Measurements from ENCODE around the gene FRMD4A.

The FRMD4A gene

GRCh38 chr10:13696071-13696470 lies 634.7 kb downstream of the FRMD4A start:
- intact Hi-C loops (cut with micrococcal nuclease) = no loop called here
- no peak overlapping the region for H3K4me3 Mint-ChIP-seq
- H3K9me3 Mint-ChIP-seq = no peaks in the 10 kb centered on the region
- peaks cover 1% of the 10 kb centered on the region for H3K4me1 Mint-ChIP-seq (ENCODE audit: low read depth)
- H3K27me3 Mint-ChIP-seq = peaks cover 8% of the 10 kb centered on the region
- H3K27ac Mint-ChIP-seq = no peak overlapping the region
- peaks cover 96% of the 10 kb centered on the region for H3K36me3 Mint-ChIP-seq (ENCODE audit: low read depth)

- no peak overlapping the region for H3K27ac Mint-ChIP-seq
- no peaks in the 10 kb centered on the region for H3K9me3 Mint-ChIP-seq
- H3K27me3 Mint-ChIP-seq = peaks cover 8% of the 10 kb centered on the region
- no peaks in the 10 kb centered on the region for H3K4me1 Mint-ChIP-seq (ENCODE audit: low read depth)
- intact Hi-C loops (cut with micrococcal nuclease) = no loop called here
- no peak overlapping the region for H3K4me3 Mint-ChIP-seq
- peaks cover 96% of the 10 kb centered on the region for H3K36me3 Mint-ChIP-seq (ENCODE audit: low read depth)
These were observed 635.1 kb downstream of the FRMD4A start for GRCh38 chr10:13695588-13695987.

- Mint-ChIP-seq H3K4me3 (no peak overlapping the region), H3K9me3 (no peaks in the 10 kb centered on the region), H3K36me3 (ENCODE audit: low read depth) (peaks cover 95% of the 10 kb centered on the region), H3K27ac (no peak overlapping the region), H3K4me1 (ENCODE audit: low read depth) (no peaks in the 10 kb centered on the region), H3K27me3 (peaks cover 4% of the 10 kb centered on the region)
- intact Hi-C loops (cut with micrococcal nuclease) = no loop called here
These were observed 636.7 kb downstream of the FRMD4A start for GRCh38 chr10:13693783-13694700.

- Mint-ChIP-seq H3K4me1 (ENCODE audit: low read depth) (peaks cover 18% of the 10 kb centered on the region), H3K36me3 (ENCODE audit: low read depth) (peaks cover 94% of the 10 kb centered on the region), H3K27me3 (no peaks in the 10 kb centered on the region), H3K4me3 (no peak overlapping the region), H3K27ac (no peak overlapping the region), H3K9me3 (no peaks in the 10 kb centered on the region)
- intact Hi-C loops (cut with micrococcal nuclease) = no loop called here
These were observed 640.4 kb downstream of the FRMD4A start for GRCh38 chr10:13690281-13690825.

- H3K9me3 Mint-ChIP-seq = no peaks in the 10 kb centered on the region
- H3K4me1 Mint-ChIP-seq (ENCODE audit: low read depth) = peaks cover 27% of the 10 kb centered on the region
- H3K27ac Mint-ChIP-seq = peak overlapping the region; percentile 21
- H3K4me3 Mint-ChIP-seq = no peak overlapping the region
- peaks cover 94% of the 10 kb centered on the region for H3K36me3 Mint-ChIP-seq (ENCODE audit: low read depth)
- peaks cover 5% of the 10 kb centered on the region for H3K27me3 Mint-ChIP-seq
- intact Hi-C loops (cut with micrococcal nuclease) = no loop called here
These were observed 644.4 kb downstream of the FRMD4A start for GRCh38 chr10:13686331-13686752.

GRCh38 chr10:13685885-13686284 lies 644.8 kb downstream of the FRMD4A start:
- Mint-ChIP-seq H3K9me3 (no peaks in the 10 kb centered on the region), H3K27ac (no peak overlapping the region), H3K4me1 (ENCODE audit: low read depth) (peaks cover 32% of the 10 kb centered on the region), H3K27me3 (peaks cover 5% of the 10 kb centered on the region), H3K36me3 (ENCODE audit: low read depth) (peaks cover 94% of the 10 kb centered on the region), H3K4me3 (no peak overlapping the region)
- intact Hi-C loops (cut with micrococcal nuclease) = no loop called here

GRCh38 chr10:13684806-13685482 lies 645.8 kb downstream of the FRMD4A start:
- Mint-ChIP-seq H3K4me1 (ENCODE audit: low read depth) (peaks cover 33% of the 10 kb centered on the region), H3K36me3 (ENCODE audit: low read depth) (peaks cover 93% of the 10 kb centered on the region), H3K4me3 (no peak overlapping the region), H3K9me3 (no peaks in the 10 kb centered on the region), H3K27ac (no peak overlapping the region), H3K27me3 (peaks cover 5% of the 10 kb centered on the region)
- intact Hi-C loops (cut with micrococcal nuclease) = no loop called here

- peaks cover 94% of the 10 kb centered on the region for H3K36me3 Mint-ChIP-seq (ENCODE audit: low read depth)
- H3K27ac Mint-ChIP-seq = no peak overlapping the region
- intact Hi-C loops (cut with micrococcal nuclease) = no loop called here
- H3K4me1 Mint-ChIP-seq (ENCODE audit: low read depth) = peaks cover 33% of the 10 kb centered on the region
- H3K4me3 Mint-ChIP-seq = no peak overlapping the region
- H3K9me3 Mint-ChIP-seq = no peaks in the 10 kb centered on the region
- H3K27me3 Mint-ChIP-seq = peaks cover 5% of the 10 kb centered on the region
These were observed 646.4 kb downstream of the FRMD4A start for GRCh38 chr10:13684252-13684791.

GRCh38 chr10:13683017-13683416 lies 647.7 kb downstream of the FRMD4A start:
- Mint-ChIP-seq H3K36me3 (ENCODE audit: low read depth) (peaks cover 89% of the 10 kb centered on the region), H3K4me3 (no peak overlapping the region), H3K27ac (no peak overlapping the region), H3K27me3 (peaks cover 5% of the 10 kb centered on the region), H3K9me3 (no peaks in the 10 kb centered on the region), H3K4me1 (ENCODE audit: low read depth) (peaks cover 33% of the 10 kb centered on the region)
- intact Hi-C loops (cut with micrococcal nuclease) = no loop called here

GRCh38 chr10:13681960-13682359 lies 648.8 kb downstream of the FRMD4A start:
- peaks cover 88% of the 10 kb centered on the region for H3K36me3 Mint-ChIP-seq (ENCODE audit: low read depth)
- peaks cover 5% of the 10 kb centered on the region for H3K27me3 Mint-ChIP-seq
- peaks cover 29% of the 10 kb centered on the region for H3K4me1 Mint-ChIP-seq (ENCODE audit: low read depth)
- H3K9me3 Mint-ChIP-seq = no peaks in the 10 kb centered on the region
- no peak overlapping the region for H3K4me3 Mint-ChIP-seq
- no peak overlapping the region for H3K27ac Mint-ChIP-seq
- intact Hi-C loops (cut with micrococcal nuclease) = no loop called here

GRCh38 chr10:13681528-13681927 lies 649.2 kb downstream of the FRMD4A start:
- H3K27ac Mint-ChIP-seq = no peak overlapping the region

GRCh38 chr10:13681095-13681494 lies 649.6 kb downstream of the FRMD4A start:
- intact Hi-C loops (cut with micrococcal nuclease) = no loop called here
- Mint-ChIP-seq H3K36me3 (ENCODE audit: low read depth) (peaks cover 89% of the 10 kb centered on the region), H3K4me3 (no peak overlapping the region), H3K4me1 (ENCODE audit: low read depth) (peaks cover 21% of the 10 kb centered on the region), H3K27me3 (peaks cover 5% of the 10 kb centered on the region), H3K27ac (no peak overlapping the region), H3K9me3 (no peaks in the 10 kb centered on the region)

More at GRCh38 chr10:13681528-13681927, 649.2 kb downstream of the FRMD4A start:
- peaks cover 5% of the 10 kb centered on the region for H3K27me3 Mint-ChIP-seq
- no peak overlapping the region for H3K4me3 Mint-ChIP-seq
- peaks cover 25% of the 10 kb centered on the region for H3K4me1 Mint-ChIP-seq (ENCODE audit: low read depth)
- peaks cover 88% of the 10 kb centered on the region for H3K36me3 Mint-ChIP-seq (ENCODE audit: low read depth)
- intact Hi-C loops (cut with micrococcal nuclease) = no loop called here
- no peaks in the 10 kb centered on the region for H3K9me3 Mint-ChIP-seq

GRCh38 chr10:13678101-13678843 lies 652.5 kb downstream of the FRMD4A start:
- H3K27ac Mint-ChIP-seq = no peak overlapping the region
- intact Hi-C loops (cut with micrococcal nuclease) = no loop called here
- no peak overlapping the region for H3K4me3 Mint-ChIP-seq
- peaks cover 4% of the 10 kb centered on the region for H3K27me3 Mint-ChIP-seq
- H3K4me1 Mint-ChIP-seq (ENCODE audit: low read depth) = peaks cover 15% of the 10 kb centered on the region
- H3K9me3 Mint-ChIP-seq = no peaks in the 10 kb centered on the region
- peaks cover 82% of the 10 kb centered on the region for H3K36me3 Mint-ChIP-seq (ENCODE audit: low read depth)
